Ishikawa (cell line): ENCODE measurements around the gene BCL2L1.

Experiments
- CEBPB ChIP-seq: IDR thresholded peaks from 2 replicates; pipeline ENCODE4 v1.6.1; 2012
- CREB1 ChIP-seq: IDR thresholded peaks from 2 replicates; pipeline ENCODE4 v1.6.1; 2012; ENCODE audit warnings: low read depth
- EGR1 ChIP-seq: IDR thresholded peaks from 2 replicates; pipeline ENCODE4 v1.6.1; 2012
- EP300 ChIP-seq: IDR thresholded peaks from 2 replicates; pipeline ENCODE4 v1.6.1; 2012; ENCODE audit warnings: borderline replicate concordance
- FOXM1 ChIP-seq: IDR thresholded peaks from 2 replicates; pipeline ENCODE4 v1.6.1; 2012; ENCODE audit warnings: low read depth, borderline replicate concordance
- NFIC ChIP-seq: IDR thresholded peaks from 2 replicates; pipeline ENCODE4 v1.6.1; 2012
- RAD21 ChIP-seq: IDR thresholded peaks from 2 replicates; pipeline ENCODE4 v1.6.1; 2012; ENCODE audit warnings: low read depth
- REST ChIP-seq: IDR thresholded peaks from 2 replicates; pipeline ENCODE4 v1.6.1; 2012; ENCODE audit warnings: low read depth, mild to moderate bottlenecking
- TAF1 ChIP-seq: IDR thresholded peaks from 2 replicates; pipeline ENCODE4 v1.6.1; 2012; ENCODE audit warnings: low read depth, mild to moderate bottlenecking
- TCF12 ChIP-seq: IDR thresholded peaks from 2 replicates; pipeline ENCODE4 v1.6.1; 2012; ENCODE audit warnings: low read depth
- TEAD4 ChIP-seq: IDR thresholded peaks from 2 replicates; pipeline ENCODE4 v1.6.1; 2012
- YY1 ChIP-seq: IDR thresholded peaks from 2 replicates; pipeline ENCODE4 v1.6.1; 2012; ENCODE audit warnings: low read depth
- ZBTB7A ChIP-seq: IDR thresholded peaks from 2 replicates; pipeline ENCODE4 v1.6.1; 2012; ENCODE audit warnings: low read depth
- TF ChIP-seq, protein P1 (sequence below): IDR thresholded peaks from 2 replicates; pipeline ENCODE4 v1.6.1; 2012
- TF ChIP-seq, protein P2 (sequence below): IDR thresholded peaks from 2 replicates; pipeline ENCODE4 v1.6.1; 2012

Gene BCL2L1

DNA sequence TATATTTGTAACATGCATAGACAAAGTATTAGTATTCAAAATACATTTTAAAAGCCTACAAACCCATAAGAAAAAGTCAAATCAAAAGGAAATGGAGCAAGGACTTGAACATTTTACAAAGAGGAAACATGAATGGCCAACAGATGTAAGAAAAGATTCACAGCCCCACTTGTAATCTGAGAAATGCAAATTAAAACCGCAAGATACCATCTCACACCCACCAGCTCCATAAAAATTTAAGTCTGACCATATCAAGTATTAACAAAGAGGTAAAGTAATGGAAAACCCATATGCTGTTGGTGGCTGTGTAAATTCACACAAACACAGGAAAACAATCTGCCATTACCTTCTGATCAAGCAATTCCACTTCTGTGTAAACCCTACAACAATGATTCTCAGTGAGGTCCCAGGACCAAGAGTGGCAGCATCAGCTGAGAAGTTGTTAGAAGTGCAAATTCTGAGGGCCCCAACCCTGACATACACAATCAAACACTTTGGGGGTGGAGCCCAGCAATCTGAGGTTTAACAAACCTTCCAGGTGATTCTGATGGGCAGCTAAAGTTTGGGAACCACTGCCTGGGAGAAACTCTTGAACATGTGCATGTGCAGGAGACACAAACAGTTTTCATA, 30.9 kb downstream of the BCL2L1 start:
- TF ChIP-seq NFIC (0 out of 2 replicates have a peak, but pooled peaks have one; percentile 10), YY1 (no peak), RAD21 (no peak), TCF12 (no peak)

DNA sequence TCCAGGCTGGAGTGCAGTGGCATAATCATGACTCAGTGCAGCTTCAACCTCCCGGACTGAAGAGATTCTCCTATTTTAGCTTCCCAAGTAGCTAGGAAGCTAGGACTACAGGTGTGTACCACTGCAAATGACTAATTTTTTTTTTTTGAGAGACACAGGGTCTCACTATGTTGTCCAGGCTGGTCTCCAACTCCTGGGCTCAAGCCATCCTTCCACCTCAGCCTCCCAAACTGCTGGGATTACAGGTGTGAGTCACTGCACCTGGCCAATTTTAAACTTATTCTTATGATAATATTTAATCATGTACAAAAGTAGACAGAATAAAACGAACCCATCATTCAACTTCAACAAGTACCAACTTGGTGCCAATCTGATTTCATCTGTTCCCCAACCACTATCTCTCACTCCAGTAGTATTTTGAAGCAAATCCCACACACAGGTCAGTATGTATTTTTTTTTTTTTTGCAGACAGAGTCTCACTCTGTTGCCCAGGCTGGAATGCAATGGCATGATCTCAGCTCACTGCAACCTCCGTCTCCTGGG, 32.5 kb downstream of the BCL2L1 start:
- TF ChIP-seq CEBPB = no peak
- TF ChIP-seq TAF1 = no peak
- no peak for TF ChIP-seq NFIC
- no peak for TF ChIP-seq TEAD4
- TF ChIP-seq CREB1 = no peak
- no peak for TF ChIP-seq REST
- no peak for TF ChIP-seq RAD21
- TF ChIP-seq FOXM1 = no peak
- TF ChIP-seq EP300 = no peak
- TF ChIP-seq EGR1 = no peak
- TF ChIP-seq YY1 = no peak
- no peak for TF ChIP-seq ZBTB7A
- TF ChIP-seq, protein P1, sequence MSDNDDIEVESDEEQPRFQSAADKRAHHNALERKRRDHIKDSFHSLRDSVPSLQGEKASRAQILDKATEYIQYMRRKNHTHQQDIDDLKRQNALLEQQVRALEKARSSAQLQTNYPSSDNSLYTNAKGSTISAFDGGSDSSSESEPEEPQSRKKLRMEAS = no peak
- TF ChIP-seq TCF12 = no peak
- TF ChIP-seq, protein P2, sequence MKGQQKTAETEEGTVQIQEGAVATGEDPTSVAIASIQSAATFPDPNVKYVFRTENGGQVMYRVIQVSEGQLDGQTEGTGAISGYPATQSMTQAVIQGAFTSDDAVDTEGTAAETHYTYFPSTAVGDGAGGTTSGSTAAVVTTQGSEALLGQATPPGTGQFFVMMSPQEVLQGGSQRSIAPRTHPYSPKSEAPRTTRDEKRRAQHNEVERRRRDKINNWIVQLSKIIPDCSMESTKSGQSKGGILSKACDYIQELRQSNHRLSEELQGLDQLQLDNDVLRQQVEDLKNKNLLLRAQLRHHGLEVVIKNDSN = no peak

GRCh38 chr20:31689141-31689540, 33.5 kb downstream of the BCL2L1 start:
- TF ChIP-seq, protein P2 = no peak
- TF ChIP-seq CREB1 (no peak), TAF1 (no peak), CEBPB (no peak), YY1 (no peak)
- TF ChIP-seq, protein P1 = no peak

- TF ChIP-seq EGR1 (no peak), TEAD4 (no peak), NFIC (no peak), EP300 (no peak), TAF1 (no peak), ZBTB7A (no peak), FOXM1 (no peak), CREB1 (no peak), RAD21 (no peak), TCF12 (no peak)
- TF ChIP-seq, protein P2 = no peak
Observed at GRCh38 chr20:31687777-31688176, 34.9 kb downstream of the BCL2L1 start.

DNA sequence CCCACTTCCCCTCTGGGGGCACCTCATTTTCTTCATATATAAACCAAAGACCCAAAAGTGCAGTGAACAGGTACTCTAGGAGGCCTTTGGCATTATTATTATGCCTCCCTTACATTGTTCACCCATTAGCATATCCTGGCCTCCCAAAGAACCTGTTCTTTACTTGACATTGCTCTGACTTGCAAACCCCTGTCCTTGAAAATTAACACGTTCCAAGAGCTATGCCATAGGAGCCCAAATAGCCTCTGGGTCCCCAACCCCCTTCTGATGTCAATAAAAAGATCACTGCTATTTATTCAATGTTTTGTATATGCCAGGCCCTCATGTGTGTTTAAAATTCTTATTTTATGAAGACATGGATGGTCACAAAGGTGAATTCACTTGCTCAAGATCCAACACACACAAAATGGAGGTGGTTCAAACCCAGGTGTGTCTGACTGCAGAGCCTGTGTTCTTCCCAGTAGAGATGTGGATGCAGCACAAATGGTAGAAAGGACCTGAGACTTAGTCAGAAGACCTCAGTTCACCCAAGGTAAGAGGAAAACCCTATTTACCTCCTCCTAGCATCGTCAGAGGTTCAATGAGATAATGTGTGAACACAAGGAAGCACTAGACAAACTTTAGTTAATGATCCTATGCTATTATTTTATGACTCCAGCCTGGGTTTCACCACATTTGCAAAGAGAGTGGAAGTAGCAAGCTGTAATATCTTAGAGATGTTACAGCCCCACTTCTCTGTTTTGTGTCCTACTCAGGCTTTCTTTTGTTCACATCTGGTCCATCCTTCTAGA, 36.6 kb downstream of the BCL2L1 start:
- no peak for TF ChIP-seq REST
- TF ChIP-seq, protein P1 = no peak
- TF ChIP-seq ZBTB7A = no peak
- TF ChIP-seq TAF1 = no peak
- TF ChIP-seq NFIC = no peak
- no peak for TF ChIP-seq CEBPB
- TF ChIP-seq TCF12 = no peak
- no peak for TF ChIP-seq YY1
